Kidney capillary endothelial cell (primary cell): ENCODE data around the gene COL5A2.

ENCODE experiments used
- DNase-seq: peaks from one replicate; pipeline ENCODE4 v3.0.0-alpha.2; 2018; ENCODE audit warnings: low spot score

Gene COL5A2

DNA sequence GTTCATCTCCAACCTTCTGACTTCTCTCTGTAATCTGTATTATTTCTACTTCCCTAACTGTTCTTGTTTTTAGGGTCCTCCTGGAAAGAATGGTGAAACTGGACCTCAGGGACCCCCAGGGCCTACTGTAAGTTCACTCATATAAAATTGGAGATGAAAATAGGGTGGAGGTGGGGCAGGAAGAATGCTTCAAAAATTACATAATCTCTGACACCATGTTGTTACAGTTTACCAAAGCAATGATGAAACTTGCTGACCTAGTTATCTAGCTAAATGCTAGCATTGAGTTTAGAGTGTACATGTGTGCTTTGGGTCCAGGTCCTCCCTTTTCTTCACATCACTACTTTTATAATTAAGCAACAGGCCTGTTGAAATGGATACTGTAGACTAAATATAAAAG is 182.3 kb downstream of the COL5A2 start:
- no peak for DNase-seq

DNA sequence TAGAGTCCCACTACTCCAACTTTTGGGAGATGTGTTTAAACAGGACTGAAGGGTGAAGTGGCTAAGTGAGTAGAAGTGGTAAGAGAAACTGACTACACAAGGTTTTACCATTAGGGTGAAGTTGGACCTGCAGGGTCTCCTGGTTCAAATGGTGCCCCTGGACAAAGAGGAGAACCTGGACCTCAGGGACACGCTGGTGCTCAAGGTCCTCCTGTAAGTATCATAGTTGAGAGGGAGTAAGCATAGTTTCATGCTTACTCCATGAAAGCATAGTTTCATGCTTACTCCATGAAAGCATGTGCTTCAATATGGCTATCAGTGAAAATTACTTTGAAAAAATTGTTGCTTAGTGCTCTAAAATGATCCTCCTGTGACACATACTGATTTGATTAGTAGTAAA is 186.3 kb downstream of the COL5A2 start:
- no peak for DNase-seq

DNA sequence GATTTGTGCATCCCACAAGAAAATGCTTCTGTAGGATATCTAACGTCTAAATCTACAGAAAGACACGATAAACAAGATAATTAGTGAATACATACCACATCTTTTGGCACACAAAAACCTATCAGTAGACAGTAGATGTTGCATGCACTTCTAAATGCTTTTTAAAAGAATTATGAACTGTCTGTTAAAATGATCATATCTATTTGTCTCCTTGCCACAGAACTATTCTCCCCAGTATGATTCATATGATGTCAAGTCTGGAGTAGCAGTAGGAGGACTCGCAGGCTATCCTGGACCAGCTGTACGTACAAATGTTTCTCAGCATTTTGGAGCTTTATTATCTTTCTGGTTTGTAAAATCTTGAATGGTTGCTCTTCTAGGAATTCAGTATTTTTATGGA is 192.7 kb downstream of the COL5A2 start:
- no peak for DNase-seq

DNA sequence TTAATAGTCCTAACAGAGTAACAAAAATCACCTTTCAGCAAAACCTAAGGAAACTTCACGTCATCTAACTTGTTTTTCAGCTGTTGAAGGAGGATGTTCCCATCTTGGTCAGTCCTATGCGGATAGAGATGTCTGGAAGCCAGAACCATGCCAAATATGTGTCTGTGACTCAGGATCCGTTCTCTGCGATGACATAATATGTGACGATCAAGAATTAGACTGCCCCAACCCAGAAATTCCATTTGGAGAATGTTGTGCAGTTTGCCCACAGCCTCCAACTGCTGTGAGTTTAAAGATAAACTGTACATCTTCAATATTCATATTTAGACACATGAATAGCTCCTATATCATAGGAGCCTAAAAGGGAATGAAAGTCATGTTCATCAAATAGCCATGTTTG is 194.9 kb downstream of the COL5A2 start:
- no peak for DNase-seq

DNA sequence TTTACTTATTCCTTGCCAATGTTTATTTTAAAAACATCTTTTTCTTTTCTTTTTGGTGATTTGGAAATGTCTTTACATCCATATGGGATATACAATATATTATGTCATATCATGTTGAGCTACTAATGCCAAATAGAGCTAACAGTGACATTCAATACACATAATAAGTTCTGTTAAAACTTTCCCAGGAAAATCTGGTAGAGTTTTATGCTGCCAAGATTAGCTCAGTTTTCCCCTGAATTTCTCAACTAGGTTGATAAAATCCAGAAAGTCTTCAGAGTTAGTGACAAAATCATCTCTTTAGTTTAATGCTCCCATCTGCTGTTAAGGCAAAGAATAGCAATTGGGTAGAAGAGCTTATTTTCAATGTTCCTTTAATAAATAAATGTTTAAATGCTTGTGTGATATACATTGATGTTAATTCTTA is 195.5 kb downstream of the COL5A2 start:
- DNase-seq, result peak; percentile 16

DNA sequence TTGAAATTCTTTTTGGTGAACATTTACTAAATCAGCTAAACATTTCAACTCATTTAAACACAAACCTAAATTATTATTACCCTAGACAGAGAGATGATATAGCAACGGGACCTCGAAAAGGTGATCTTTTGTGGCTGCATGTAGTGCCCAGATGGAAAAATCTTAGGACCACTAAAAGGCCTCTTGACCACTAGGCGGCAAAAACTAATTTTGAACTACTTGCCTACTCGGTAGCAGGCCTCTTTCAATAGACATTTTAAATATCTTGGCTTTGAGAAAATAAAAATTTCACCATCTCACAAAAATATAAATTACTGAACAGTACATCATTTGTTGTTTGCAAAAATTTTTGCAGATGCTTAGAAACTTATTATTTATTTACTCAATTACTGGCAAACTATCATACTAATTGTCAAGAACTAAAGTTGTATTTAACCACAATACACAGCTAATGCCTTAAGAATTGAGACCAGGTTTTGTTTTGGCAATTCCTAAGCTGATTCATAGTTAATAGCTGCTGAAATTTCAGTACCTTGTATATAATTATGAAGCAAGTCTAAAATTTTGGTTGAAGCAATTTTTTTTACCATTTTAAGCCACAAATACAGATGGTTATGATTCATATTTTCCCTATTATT is 196.0 kb downstream of the COL5A2 start:
- DNase-seq, result no peak
